Stimulated activated CD8-positive, alpha-beta memory T cell treated with anti-CD3 and anti-CD28 coated beads, Interleukin-4, amount 100 ng/mL, for 24 hours (primary cell): ENCODE results near the gene SRP14.

Experiments
- DNase-seq: peaks from one replicate; pipeline ENCODE4 v3.0.0-alpha.2; 2020; ENCODE audit warnings: low read depth

The SRP14 gene

DNA sequence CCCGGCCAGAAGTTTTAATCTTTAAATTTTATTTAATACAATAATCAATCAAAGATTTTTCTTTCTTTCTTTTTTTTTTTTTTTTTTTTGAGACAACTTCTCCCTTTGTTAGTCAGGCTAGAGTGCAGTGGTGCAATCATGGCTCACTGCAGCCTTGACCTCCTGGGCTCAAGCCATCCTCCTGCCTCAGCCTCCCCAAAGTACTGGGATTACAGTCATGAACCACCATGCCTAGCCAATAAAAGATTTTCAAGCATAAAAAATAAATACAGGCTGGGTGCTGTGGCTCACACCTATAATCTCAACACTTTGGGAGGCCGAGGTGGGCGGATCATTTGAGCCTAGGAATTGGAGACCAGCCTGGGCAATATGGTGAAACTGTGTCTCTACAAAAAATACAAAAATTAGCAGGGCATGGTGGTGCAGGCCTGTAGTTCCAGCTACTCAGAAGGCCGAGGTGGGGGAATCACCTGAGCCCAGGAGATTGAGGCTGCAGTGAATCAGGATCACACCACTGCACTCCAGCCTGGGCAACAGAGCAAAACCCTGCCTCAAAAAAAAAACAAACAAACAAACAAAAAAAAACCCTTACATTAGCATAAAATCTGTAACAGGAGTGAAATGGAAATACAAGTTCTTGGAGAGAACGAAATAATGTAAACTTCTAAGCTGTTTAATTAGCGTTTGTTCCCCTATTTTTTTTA lies 29.1 kb upstream of the SRP14 start:
- DNase-seq = no peak

DNA sequence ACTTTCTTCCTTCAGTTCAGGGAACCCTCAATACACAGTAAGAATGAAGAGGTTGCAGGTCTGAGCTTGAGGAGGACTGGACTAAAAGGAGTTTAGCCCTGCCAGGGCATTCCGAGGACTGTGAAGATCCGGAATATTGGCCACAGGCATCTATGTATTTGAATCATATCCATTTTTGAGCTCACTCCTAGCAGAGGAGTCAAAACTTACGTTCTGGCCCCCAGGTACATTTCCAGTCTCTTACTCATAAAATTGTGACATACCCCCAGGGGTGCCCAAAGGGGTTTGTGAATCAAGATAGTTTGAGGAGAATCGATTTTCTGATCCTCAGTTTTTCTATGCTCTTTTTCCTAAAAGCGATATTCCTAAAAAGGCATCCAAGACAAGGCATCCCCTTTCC lies 27.6 kb upstream of the SRP14 start:
- no peak for DNase-seq

DNA sequence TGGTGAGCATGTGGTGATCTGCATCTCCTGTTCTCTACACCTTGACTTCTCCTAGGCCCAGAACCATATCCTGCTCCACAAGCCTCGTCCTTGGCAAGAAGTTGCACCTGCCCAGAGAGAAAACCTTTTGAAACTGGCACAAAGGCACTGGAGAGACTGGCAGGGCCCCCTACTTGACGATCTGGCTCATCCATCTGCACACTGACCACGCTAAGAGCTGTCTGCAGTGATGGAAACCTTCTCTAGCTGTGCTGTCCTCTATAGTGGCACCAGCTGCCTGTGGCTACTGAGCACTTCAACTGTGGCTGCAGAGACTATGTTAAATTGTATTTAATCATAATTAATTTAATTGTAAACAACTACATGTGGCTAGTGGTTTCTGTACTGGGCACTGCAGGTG lies 26.2 kb upstream of the SRP14 start:
- DNase-seq = no peak

GRCh38 chr15:40064231-40064894 lies 25.4 kb upstream of the SRP14 start:
- DNase-seq = no peak

DNA sequence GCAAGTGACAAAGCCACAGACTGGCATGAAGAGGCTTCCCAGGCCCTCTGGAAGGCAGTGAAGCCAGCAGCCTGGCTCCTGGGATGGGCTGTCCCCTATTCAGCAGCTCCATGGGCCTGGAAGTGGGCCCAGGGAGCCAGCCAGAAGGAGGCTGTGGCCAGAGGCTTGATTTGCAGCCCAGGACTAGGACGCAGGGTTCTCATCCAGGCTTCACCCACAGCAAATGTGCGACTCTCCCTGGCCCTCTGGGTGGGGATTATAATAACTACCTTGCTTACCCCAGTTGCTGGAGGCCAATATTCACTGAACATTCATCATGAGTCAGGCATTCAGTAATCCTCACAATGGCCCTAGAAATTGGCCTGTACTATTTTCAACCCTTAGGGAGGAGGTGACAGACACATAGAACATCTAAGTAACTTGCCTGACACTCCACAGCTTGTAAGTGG lies 24.6 kb upstream of the SRP14 start:
- DNase-seq = no peak

GRCh38 chr15:40062816-40063562 lies 24.0 kb upstream of the SRP14 start:
- DNase-seq = no peak

DNA sequence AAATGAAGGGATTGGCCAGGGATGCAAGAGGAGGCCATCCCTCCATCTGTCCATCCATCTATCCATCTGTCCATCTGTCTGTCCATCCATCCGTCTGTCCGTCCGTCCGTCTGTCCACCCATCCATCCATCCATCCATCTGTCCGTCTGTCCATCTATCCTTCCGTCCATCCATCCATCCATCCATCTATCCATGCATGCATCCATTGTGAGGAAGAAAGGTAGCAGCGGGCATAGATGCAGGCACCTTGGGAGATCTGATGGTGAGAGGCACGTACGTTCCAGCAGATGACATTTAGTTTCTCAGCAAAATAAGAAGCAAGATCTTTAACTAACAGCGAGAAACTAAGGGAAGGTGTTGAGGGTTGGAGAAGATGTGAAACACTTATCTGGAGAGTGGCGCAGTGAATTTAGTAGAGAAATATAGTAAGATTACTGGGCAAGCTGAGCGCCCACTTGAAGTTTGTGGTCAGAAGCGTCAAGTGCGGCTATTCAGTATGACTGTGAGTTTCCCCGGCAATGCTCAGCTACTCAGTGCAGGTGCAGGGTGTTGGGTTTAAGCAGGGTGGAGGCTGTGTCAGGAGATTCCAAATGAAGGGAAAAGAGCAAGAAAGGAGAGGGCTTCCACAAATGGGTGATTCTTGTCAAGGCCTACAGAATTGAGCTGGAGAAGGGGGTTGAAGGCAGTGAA lies 22.4 kb upstream of the SRP14 start:
- DNase-seq = no peak

GRCh38 chr15:40060236-40060961 lies 21.4 kb upstream of the SRP14 start:
- DNase-seq = no peak

GRCh38 chr15:40059821-40060220 lies 20.8 kb upstream of the SRP14 start:
- DNase-seq = no peak

DNA sequence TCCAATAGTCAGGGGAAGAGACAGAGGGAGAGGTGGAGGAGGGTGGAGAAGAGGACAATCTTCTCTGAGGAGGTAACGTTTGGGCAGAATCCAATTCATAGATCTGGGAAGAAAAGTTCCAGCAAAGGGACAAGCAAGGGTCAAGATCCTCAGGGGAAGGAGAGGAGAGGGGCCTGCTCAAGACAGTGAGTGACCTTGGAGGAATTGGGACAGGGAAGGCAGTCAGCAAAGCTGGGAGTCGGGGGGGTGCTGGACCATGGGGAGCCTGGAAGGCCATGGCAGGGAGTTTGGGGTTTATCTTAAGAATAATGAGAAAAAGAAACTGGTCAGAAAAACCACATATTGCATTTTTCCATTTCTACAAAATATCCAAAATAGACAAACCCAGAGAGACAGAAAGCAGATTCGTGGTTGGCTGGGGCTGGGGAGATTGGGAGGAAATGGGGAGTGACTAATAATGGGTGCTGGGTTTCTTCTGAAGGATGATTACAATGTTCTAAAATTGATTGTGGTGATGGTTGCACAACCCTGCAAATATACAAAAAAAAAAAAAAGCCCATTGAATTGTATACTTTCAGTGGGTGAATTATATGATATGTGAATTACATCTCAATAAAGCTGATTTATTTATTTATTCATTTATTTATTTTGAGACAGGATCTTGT lies 19.6 kb upstream of the SRP14 start:
- DNase-seq = no peak

- no peak for DNase-seq
These were observed 16.8 kb upstream of the SRP14 start for GRCh38 chr15:40055576-40056293.

DNA sequence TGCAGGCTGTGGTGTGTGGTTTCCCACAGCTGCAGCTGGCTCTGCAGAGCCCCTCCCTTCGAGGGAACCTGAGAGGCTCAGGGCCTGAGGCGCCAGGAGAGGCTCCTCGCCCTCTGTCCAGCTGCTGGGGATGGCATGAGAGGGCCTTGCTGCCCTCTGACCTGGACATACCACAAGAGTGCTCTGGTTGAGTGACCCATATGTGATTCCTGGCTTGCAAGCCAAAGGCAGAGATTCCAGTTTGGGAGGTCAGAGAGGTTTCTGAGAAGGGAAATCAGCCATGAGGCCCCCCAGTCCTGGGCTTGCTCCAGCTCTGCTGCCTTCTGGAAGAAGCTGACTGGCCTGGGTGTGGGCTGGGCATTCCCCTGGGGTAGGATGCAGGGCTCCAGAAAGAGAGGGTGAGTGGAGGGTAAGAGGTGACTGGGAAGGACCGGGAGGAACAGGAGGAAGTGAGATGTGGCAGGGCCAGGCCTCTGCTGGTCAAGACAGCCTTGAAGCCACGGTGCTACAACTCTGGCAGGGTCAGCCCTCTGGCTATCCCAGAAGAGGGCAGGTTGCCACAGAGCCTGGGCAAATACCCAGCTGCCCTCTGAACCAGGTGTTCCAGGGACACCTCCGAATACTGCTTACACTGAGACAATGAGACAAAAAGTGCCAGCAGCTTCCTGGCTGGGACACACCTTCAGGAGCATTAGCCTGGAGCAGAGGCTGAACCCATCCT lies 16.0 kb upstream of the SRP14 start:
- no peak for DNase-seq

DNA sequence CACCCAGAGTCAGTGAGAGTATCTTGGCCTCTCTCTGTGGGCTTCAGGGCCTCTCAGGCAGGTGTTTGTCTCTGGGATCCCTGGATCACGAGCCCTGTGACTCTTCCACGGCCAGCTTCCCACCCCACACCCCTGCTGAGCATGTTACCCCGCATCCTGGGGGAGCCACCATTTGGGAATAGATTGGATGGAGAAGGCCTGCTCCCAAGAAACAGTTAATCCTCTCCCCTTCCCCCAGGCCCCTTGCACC lies 15.5 kb upstream of the SRP14 start:
- DNase-seq = no peak

- no peak for DNase-seq
These were observed 15.0 kb upstream of the SRP14 start for GRCh38 chr15:40053831-40054604.

GRCh38 chr15:40053079-40053830 lies 14.3 kb upstream of the SRP14 start:
- no peak for DNase-seq

DNA sequence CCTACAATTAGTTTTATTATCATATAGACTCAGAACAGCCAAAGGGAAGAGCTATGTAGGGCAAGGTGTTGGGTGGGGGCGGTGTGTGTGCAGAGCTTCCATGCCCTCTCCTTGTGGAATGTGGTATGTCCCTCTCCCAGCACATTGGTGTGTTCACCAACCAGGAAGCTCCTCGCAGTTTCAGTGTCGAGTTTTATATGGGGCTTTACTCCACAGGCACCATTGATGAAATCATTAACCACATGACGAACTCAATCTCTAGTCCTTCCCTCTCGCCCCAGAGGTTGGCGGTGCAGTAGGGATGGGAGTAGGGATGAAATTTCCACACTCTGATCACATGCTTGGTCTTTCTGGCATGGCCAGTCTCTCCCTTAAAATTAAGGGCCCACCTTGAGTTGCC lies 13.6 kb upstream of the SRP14 start:
- no peak for DNase-seq

DNA sequence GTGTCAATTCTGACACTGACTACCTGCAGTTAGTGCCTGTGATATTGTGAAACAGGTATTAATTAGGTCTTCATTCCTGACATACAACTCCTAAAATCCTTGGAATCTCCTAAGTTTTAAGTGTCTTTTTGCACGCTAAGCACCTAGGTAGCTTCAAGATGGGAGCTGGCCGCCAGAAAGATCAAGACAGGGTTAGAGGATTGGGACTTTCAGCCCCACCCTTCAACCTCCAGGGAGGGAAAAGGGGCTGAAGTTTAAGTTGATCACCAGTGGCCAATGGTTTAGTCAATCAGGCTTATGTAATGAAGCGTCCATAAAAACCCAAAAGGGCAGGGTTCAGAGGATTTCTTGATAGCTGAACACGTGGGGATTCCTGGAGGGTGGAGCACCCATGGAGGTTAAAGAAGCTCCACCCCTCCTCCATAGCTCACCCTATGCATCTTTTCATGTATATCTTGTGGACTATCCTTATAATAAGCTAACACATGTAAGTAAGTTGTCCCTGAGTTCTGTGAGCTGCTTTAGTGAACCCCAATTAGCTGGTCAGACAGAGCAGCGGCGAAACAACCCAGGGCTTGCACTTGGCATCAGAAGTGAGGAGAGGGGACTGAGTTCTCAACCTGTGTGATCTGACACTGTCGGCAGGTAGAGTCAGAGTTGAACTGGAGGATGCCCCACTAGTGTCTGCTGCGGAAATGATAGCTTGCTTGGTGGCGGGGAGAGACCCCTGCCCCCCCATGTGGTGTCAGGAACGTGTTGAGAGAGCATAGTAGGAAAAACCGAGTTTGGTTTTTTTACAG lies 12.8 kb upstream of the SRP14 start:
- DNase-seq = no peak
